GM19452 (cell line): ENCODE measurements around the gene RAB12.
"Not testable (repeated sequence)": the region's sequence is repeated elsewhere in the genome, so short reads cannot be mapped to it uniquely, and the experiment has no call there.

Experiments used
- ATAC-seq: cut with Tn5 transposase; IDR thresholded peaks from one replicate; pipeline ENCODE4 v1.9.1; 2021; ENCODE audit not compliant: unreplicated experiment

RAB12 gene

GRCh38 chr18:8608795-8609658 lies at the start of gene RAB12:
Gene RAB12 (plus strand): TSS chr18:8609437. CDS start chr18:8609440, 3 bp downstream.
- ATAC-seq, result peak; percentile 53

- ATAC-seq, result no peak
These were observed 49.5 kb upstream of the RAB12 start for GRCh38 chr18:8559612-8560186.

- no peak for ATAC-seq
These were observed 47.9 kb upstream of the RAB12 start for GRCh38 chr18:8561123-8561910.

GRCh38 chr18:8562070-8562469 lies 47.2 kb upstream of the RAB12 start:
- ATAC-seq, result no peak

GRCh38 chr18:8562919-8563318 lies 46.3 kb upstream of the RAB12 start:
- no peak for ATAC-seq

- ATAC-seq, result no peak
These were observed 37.8 kb upstream of the RAB12 start for GRCh38 chr18:8571399-8571798.

GRCh38 chr18:8573766-8574165 lies 35.5 kb upstream of the RAB12 start:
- not testable (repeated sequence) for ATAC-seq

- ATAC-seq, result no peak
These were observed 24.4 kb upstream of the RAB12 start for GRCh38 chr18:8584798-8585197.

GRCh38 chr18:8586941-8587340 lies 22.3 kb upstream of the RAB12 start:
- no peak for ATAC-seq

- no peak for ATAC-seq
These were observed 13.8 kb upstream of the RAB12 start for GRCh38 chr18:8595445-8595844.

GRCh38 chr18:8601277-8602032 lies 7.8 kb upstream of the RAB12 start:
- ATAC-seq, result peak; percentile 68

GRCh38 chr18:8602040-8602439 lies 7.2 kb upstream of the RAB12 start:
- ATAC-seq, result peak; percentile 25

GRCh38 chr18:8602557-8602956 lies 6.7 kb upstream of the RAB12 start:
- no peak for ATAC-seq

- ATAC-seq, result no peak
These were observed 5.3 kb upstream of the RAB12 start for GRCh38 chr18:8603663-8604520.

- no peak for ATAC-seq
These were observed 3.3 kb upstream of the RAB12 start for GRCh38 chr18:8605974-8606373.

- peak; percentile 32 for ATAC-seq
These were observed 1.2 kb upstream of the RAB12 start for GRCh38 chr18:8607776-8608742.

GRCh38 chr18:8609659-8610458 lies 622 bp downstream of the RAB12 start:
- ATAC-seq, result peak; percentile 3

GRCh38 chr18:8610459-8610851 lies 1.2 kb downstream of the RAB12 start:
- no peak for ATAC-seq
